ENCODE data around the gene SYCP2L.

- TF ChIP-seq EZH2phosphoT487 (IDR thresholded peaks at IDR 0.05; ENCODE audit: borderline replicate concordance) (no peak), CTCF (IDR thresholded peaks at IDR 0.05 in 2 of 3, conservative IDR thresholded peaks at IDR 0.05 in 1 of 3; ENCODE audit: borderline replicate concordance in 1 of 3, insufficient read depth in 1 of 3, low read depth in 2 of 3, low read length in 2 of 3) (no peak), POLR2A (IDR thresholded peaks at IDR 0.05; ENCODE audit: borderline replicate concordance, extremely low read depth, insufficient read depth, insufficient read length) (no peak), SP1 (IDR thresholded peaks at IDR 0.05; ENCODE audit: low read depth) (no peak), EZH2 (IDR thresholded peaks at IDR 0.05) (no peak), ZBTB33 (IDR thresholded peaks at IDR 0.05; ENCODE audit: extremely low read depth, insufficient replicate concordance, low read length) (no peak), JUND (IDR thresholded peaks at IDR 0.05) (no peak)
Measured at GRCh38 chr6:10838794-10839333, 48.0 kb upstream of the SYCP2L start.
